ENCODE data around the gene AATF.

Gene AATF

GRCh38 chr17:36941265-36942010, 7.3 kb upstream of the AATF start:
- DNase-seq (ENCODE audit: low read depth): no peak
- no peak for TF ChIP-seq CTCF (conservative IDR thresholded peaks at IDR 0.05; ENCODE audit: control insufficient read depth, insufficient read depth, low read depth, low read length)
- no peak overlapping the region for H3K4me3 ChIP-seq (ENCODE audit: control insufficient read depth, low read depth, low read length)

DNA sequence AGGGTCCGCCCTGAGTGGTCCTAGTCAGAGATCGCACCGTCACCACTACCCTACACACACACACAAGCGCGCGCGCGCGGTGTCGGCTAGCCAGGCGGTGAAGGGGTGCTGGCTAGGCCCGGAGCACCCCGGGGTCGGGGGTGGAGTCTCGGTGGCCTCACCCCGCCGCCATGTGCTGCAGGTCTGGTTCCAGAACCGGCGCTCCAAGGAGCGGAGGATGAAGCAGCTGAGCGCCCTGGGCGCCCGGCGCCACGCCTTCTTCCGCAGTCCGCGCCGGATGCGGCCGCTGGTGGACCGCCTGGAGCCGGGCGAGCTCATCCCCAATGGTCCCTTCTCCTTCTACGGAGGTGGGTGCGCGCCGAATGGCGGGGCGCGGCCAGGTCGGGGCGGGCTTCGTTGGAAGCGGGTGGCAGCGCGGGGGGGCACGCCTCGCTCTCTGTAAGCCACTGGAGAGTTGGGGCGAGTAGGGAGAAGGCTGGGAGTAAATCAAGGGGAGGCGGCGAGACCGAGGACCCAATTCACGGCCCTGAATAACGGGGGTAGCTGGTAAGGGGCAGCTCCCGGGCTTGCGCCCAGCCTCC, 6.6 kb upstream of the AATF start:
- no peak for TF ChIP-seq CTCF (conservative IDR thresholded peaks at IDR 0.05; ENCODE audit: control insufficient read depth, insufficient read depth, low read depth, low read length)
- no peak for DNase-seq (ENCODE audit: low read depth)
- H3K4me3 ChIP-seq (ENCODE audit: control insufficient read depth, low read depth, low read length): no peak overlapping the region

- DNase-seq (ENCODE audit: low read depth): no peak
- H3K4me3 ChIP-seq (ENCODE audit: control insufficient read depth, low read depth, low read length): no peak overlapping the region
- no peak for TF ChIP-seq CTCF (conservative IDR thresholded peaks at IDR 0.05; ENCODE audit: control insufficient read depth, insufficient read depth, low read depth, low read length)
Measured at GRCh38 chr17:36942631-36943125, 6.1 kb upstream of the AATF start.

GRCh38 chr17:36943250-36944191, 5.2 kb upstream of the AATF start:
- TF ChIP-seq CTCF (conservative IDR thresholded peaks at IDR 0.05; ENCODE audit: control insufficient read depth, insufficient read depth, low read depth, low read length): no peak
- no peak for DNase-seq (ENCODE audit: low read depth)
- no peak overlapping the region for H3K4me3 ChIP-seq (ENCODE audit: control insufficient read depth, low read depth, low read length)

DNA sequence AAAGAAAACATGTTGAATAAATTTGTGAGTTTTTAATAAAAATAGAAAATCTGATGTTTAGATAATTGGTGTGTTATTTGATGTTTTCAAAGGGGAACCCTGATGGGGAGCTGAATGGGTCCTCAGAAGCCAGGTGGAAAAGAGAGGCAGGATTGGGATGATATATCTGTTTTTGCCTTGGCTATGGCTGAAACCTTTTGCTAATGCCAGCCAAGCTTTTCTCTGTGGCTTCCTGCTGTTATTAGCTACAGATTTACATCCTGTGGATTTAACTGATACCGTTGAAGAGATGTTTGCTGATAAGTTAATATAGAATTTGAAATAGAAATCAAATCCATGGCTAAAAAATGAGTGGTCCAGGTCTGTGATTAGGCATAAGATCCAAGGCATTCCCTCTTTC, 4.2 kb upstream of the AATF start:
- no peak for TF ChIP-seq CTCF (conservative IDR thresholded peaks at IDR 0.05; ENCODE audit: control insufficient read depth, insufficient read depth, low read depth, low read length)

DNA sequence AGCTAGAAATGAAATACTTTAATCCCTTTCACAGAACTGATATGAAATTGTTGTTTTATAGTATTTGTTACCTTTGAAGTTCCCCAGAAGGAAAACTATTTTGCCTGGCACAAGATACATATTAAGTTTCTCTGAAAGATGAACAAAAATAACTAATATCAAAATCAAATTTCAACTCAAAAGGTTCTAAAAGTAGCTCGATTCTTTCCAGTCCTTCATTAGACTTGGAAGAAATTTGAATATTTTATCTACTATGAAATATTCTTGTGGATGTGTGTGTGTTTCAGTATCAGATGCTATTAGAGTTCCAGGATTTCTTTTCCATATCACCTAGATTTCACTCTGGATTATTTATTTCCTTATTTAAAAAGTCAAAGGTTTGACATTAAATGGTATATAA, 3.6 kb upstream of the AATF start:
- no peak overlapping the region for H3K4me3 ChIP-seq (ENCODE audit: control insufficient read depth, low read depth, low read length)
- no peak for TF ChIP-seq CTCF (conservative IDR thresholded peaks at IDR 0.05; ENCODE audit: control insufficient read depth, insufficient read depth, low read depth, low read length)
- no peak for DNase-seq (ENCODE audit: low read depth)

More for the DNA sequence above, 4.2 kb upstream of the AATF start:
- no peak for DNase-seq (ENCODE audit: low read depth)
- no peak overlapping the region for H3K4me3 ChIP-seq (ENCODE audit: control insufficient read depth, low read depth, low read length)

All from fibroblast of mammary gland (primary cell).